HG03378 (cell line): ENCODE results near the gene CDC37.

Experiments used
- ATAC-seq: cut with Tn5 transposase; IDR thresholded peaks from one replicate; pipeline ENCODE4 v1.9.1; 2021; ENCODE audit warnings: mild to moderate bottlenecking, moderate library complexity; ENCODE audit not compliant: unreplicated experiment

CDC37 gene

GRCh38 chr19:10363789-10364281 is 39.5 kb downstream of the CDC37 start:
- ATAC-seq: no peak

DNA sequence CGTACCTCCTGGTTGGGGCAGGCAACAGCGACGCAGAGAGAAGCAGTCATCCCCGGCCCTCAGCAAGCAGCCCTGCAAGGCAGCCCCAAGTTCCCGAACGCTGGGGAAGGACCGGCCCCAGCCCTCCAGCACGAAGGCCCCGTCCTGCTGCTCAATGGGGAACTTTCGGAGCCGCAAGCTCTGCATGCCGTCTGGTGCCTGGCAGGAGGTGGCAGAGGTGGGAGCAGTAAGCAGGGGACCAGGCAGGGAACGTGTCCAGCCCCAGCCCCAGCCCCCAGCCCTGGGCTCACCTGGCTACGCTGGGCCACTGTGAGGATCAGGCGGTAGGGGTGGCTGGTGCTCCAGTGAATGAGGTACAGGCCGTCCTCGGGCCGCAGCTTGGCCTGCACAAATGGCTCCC is 41.1 kb downstream of the CDC37 start:
- ATAC-seq: no peak

- no peak for ATAC-seq
Observed at GRCh38 chr19:10361569-10362011, 41.8 kb downstream of the CDC37 start.

DNA sequence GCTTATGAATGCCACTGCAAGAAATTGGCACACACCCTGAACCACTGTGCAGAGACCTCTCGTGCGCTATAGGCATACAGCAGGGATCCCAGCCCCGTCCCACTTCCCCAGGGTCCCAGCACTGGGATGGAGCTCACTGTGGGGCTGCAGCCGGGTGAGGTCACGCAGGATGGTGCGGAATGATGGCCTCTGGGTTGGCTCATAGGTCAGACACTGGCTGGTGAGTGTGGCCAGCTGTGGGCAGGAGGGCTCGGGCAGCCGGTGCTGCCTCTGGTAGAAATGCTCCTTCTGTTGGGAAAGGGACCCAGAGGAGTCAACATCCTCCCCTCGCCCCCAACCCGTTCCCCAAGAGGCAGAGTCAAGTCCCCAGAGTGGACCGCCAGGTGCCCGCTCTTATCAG is 46.9 kb downstream of the CDC37 start:
- no peak for ATAC-seq

DNA sequence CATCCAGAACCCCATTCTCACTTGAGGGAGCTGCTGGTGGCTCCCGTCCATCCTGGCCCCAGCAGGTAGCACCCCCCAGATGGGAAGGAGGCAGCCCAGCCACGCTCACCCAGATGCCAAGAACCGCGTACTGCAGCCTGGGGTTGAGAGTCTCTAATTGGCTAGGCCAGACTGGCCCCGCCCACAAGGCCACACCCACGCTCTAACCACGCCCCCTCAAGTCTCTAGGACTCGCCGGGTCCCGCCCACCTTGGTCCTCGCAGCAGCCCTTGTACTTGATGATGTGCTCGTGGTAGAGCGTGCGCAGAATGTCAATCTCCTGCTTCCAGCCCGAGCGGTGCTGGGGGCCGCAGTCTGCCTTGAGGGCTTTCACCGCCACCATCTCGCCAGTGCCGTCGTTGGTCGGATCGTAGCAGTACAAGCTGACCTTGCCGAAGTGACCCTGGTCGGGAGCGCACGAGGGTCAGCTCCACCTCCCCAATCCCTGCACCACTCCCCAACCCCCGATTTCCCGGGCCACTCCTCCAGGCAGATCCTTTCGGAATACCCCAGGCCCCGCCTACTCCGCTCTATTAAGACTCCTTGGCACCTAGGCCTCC is 49.5 kb downstream of the CDC37 start:
- no peak for ATAC-seq

- ATAC-seq: no peak
Observed at GRCh38 chr19:10352764-10353671, 50.3 kb downstream of the CDC37 start.

DNA sequence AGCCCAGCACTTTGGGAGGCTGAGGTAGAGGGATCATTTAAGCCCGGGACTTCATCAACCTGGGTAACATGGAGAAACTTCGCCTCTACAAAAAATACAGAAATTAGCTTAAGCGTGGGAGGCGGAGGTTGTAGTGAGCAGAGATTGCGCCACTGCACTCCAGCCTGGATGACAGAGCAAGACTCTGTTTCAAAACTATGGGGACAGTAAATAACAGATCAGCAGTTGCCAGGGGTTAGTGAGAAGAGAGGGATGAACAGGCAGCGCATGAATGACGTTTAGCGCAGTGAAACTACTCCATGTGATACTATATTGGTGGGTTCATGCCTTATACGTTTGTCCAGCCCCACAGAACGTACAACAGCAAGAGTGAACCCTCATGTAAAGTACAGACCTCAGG is 56.8 kb downstream of the CDC37 start:
- ATAC-seq: no peak

GRCh38 chr19:10344780-10345179 is 58.6 kb downstream of the CDC37 start:
- no peak for ATAC-seq

DNA sequence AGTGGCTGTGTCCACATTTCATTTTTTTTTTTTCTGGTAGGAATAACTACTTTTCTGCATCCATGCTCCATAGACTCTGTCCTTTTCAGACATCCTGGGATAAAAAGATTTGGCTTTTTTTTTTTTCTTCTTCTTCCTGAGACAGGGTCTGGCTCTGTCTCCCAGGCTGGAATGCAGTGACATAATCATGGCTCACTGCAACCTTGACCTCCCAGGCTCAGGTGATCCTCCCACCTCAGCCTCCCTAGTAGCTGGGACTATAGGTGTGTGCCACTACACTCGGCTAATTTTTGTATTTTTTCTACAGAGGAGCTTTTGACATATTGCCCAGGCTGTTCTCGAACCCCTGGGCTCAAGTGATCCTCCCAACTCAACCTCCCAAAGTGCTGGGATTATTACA is 59.8 kb downstream of the CDC37 start:
- no peak for ATAC-seq
